GM11168 (cell line): ENCODE results near the gene ZG16B.

Experiments
- in situ Hi-C: fragments of 300-500 bp; cut with MboI; formaldehyde crosslinking; loops from one replicate; pipeline ENCODE4 v1.12.0; 2022; ENCODE audit warnings: low sequenced_read_pairs; ENCODE audit not compliant: unreplicated experiment

ZG16B gene

DNA sequence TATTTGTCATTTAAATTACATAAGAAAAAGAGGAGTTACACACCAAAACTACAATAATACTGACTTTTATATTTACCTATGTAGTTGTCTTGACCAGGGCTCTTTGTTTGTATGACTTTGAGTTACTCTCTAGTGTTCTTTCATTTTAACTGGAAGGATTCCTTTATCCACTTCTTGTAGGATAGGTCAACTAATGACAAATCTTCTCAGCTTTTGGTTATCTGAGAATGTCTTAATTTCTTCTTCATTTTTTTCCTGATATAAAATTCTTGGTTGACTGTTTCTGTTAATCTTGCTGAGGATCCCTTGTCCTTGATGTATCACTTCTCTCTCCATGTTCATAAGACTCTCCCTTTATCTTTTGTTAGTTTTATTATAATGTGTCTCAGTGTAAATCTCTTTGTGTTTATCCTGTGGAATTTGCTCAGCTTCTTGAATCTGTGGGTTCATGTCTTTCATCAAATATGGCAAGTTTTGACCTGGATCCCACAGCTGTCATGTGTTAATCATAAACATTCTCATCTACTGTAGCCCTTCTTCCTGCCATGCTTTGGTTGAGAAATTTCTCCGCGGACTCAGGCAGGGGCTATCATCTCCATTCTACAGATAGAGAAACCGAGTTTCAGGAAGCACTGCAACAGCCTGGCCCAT is 26.4 kb upstream of the ZG16B start:
- in situ Hi-C loops, result no loop called here

DNA sequence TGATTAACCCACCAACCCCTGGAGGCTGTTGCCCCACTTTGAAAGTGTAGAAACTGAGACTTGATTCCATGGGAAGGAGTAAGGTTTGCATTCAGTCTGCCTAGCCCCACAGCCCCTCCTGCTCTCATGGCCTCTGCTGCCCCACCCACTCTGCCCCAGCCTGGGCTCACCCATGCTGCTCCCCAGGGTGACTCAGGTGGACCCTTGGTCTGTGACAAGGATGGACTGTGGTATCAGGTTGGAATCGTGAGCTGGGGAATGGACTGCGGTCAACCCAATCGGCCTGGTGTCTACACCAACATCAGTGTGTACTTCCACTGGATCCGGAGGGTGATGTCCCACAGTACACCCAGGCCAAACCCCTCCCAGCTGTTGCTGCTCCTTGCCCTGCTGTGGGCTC is 25.4 kb upstream of the ZG16B start:
- in situ Hi-C loops, result no loop called here

DNA sequence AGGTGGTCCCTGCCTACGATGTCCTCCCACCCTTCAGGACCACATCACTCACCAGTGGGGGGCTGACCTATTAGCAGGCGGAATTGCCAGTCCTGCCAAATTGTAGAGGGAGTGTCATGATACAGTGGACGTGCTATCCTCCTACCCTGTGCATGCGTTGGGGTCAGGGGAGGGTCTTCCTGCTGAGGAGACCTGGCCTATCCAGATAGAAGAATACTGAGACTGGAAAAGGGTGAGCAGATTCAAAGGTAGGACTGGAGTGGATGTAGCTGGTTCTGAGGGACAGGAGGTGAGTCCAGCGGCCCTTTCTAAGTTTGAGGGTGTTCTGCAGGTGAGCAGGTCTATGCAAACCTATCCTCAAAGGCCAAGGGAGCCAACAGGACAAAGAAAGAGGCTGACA is 23.8 kb upstream of the ZG16B start:
- in situ Hi-C loops, result no loop called here

DNA sequence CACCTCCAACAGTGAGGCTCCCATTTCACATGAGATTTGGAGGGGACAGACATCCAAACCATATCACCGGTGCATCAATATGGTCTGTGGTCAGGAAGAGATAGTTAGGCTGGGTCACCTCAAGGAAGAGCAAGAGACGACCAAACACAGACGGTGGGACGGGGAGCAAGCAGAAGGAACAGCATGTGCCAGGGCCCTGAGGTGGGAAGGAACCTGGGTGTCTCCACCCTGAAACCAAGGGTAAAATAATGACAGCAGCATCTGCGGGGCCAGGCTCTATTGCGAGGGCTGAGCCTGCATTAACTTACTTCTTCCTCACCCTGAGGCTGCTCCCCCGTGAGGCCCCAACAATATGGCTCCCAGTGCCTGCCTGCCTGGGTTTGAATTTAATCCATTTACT is 21.9 kb upstream of the ZG16B start:
- in situ Hi-C loops, result no loop called here

DNA sequence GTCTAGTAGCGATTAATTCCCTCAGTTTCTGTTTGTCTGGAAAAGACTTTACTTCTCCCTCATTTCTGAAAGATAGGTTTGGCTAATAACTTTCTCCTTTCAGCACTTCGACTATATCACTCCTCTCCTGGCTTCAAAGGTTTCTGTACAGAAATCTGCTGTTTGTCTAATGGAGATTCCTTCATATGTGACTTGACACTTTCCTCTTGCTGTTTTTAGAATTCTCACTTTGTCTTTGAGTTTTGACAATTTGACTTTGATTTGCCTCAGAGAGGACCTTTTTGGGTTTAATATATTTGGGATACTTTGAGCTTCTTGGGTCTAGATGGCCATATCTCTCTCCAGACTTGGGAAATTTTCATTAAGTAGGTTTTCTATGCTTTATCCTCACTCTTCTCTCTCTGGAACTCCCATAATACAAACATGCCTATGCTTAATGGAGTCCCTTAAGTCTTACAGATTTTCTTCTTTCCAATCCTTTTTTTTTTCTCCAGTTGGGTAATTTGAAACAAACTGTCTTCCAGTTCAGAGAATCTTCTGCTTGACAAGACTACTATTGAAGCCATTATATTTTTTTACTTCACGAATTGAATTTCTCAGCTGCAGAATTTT is 20.8 kb upstream of the ZG16B start:
- in situ Hi-C loops, result no loop called here

DNA sequence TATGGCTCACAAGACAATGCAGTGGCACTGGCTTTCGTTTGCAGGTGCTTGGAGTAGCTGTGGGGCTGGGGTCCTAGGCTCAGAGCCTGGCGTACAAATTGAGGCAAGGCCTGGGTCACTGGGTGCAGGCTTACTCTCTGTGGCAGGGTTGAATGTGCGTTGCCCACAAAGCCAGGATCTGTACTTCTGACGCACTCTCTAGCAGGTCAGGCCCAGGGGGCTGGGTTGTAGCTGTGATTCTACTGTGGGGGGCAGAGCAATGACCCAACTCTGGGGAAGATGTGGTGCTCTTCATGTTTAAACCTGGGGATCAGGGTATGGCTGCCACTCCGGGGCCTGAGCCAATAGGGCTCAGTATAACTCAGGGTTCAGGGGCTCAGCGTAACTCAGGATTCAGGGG is 19.5 kb upstream of the ZG16B start:
- in situ Hi-C loops, result no loop called here

DNA sequence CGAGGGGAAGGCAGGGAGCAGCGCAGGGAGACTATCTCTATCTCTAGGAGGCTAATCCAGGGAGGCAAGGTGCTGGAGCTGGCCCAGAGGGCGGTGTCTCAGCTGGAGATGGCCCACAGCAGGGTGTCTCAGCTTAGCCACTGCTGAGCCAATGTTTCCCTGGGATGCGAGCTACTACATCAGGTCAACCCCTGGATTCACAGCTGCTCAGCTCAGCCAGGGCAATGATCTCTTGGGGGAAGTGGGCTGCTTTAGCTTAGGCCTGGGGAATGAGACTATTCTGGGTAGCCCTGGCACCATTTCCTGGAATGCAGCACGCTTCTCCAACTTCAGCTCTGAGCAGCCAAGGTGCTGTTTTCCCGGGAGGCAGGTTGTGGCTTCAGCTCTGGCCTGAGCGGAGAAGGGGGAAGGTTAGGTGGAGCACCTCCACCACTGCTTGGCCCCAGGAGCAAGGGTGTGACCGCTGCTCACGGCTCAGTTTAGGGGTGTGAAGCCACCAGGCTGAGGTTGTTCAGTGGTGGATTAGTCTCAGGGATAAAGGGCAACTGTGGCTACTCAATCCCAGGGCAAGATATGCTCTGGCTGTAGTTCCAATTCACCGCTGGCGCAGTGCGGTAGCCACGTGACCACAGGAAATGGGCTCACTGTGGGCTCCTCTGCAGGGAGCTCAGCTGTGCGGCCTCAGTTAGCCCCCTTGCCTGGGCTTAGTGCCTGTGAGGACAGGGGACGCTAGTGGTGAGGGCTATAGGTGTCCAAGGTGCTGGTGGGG is 18.2 kb upstream of the ZG16B start:
- in situ Hi-C loops, result no loop called here

DNA sequence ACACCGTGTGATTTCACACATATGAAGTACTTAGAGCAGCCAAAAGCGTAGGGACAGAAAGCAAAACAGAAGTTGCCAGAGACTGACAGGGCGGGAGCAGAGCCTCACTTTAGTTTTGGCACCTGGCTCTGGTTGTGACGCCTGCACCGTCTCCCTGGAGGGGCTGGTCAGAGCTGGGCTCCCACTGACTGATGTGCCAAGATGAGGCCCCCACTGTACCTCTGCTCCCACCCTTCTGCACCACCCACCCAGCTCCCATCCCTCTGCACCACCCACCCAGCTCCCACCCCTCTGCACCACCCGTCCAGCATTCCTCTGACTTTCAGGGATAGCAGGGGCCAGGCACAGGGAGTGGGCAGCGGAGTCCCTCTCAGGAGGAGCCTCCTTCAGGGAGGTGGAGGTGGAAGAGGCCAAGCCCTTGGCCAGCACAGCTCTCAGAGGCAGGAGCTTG is 16.3 kb upstream of the ZG16B start:
- in situ Hi-C loops, result no loop called here

DNA sequence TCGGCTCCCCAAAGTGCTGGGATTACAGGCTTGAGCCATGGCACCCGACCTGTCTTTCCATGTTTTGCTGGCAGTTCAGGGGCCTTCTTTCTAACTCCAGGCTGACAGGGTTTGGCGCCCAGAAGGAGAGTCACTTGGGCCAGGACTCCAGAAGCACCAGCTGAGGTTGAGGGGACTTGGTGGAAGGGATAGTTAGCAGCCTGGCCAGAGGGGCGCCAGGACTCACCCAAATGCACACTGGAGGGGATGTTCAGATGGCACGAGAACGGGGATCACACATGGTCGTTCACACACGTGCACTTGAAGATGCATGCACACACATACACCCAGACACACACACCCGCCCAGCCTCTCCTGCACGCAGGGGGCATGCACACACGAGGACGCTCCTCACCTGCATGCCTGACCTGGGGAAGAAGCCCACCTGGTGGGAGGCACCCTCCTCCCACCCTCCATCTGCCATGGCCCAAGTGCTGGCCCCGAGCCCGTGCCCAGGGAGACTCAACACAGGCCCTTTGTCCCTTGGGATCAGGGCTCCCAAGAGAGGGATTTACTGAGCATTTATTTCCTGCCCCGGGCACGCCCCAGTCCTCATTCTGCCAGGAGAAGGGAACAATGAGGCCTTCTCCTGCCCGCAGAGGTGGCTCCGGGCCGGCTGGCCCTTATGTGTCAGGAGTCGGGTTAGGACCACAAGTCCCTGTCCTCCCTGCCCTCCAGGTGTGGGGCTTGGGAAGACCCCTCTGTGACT is 15.4 kb upstream of the ZG16B start:
- in situ Hi-C loops, result no loop called here

DNA sequence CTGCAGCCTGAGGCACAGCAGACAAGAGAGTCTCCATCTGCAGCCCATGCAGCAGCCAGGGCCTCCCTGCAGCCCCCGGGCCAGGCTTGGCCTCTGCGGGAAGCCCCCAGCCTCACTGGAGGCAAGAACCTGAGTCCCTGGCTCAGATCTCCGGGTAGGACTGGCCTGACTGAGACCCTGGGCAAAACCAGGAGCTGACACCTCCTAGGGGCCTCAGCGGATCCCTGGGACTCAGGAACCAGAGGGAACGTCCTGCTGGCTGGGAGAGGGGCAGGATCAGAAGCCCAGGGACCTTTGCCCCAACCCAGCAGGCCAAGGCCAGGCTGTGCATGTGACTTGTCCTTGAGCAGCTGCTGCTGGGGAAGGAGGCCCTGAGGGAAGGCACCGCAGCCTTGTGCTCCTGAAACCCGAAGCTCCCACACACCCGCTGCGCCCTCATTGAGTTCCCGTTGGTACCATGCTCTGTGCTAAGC is 14.8 kb upstream of the ZG16B start:
- in situ Hi-C loops, result no loop called here

DNA sequence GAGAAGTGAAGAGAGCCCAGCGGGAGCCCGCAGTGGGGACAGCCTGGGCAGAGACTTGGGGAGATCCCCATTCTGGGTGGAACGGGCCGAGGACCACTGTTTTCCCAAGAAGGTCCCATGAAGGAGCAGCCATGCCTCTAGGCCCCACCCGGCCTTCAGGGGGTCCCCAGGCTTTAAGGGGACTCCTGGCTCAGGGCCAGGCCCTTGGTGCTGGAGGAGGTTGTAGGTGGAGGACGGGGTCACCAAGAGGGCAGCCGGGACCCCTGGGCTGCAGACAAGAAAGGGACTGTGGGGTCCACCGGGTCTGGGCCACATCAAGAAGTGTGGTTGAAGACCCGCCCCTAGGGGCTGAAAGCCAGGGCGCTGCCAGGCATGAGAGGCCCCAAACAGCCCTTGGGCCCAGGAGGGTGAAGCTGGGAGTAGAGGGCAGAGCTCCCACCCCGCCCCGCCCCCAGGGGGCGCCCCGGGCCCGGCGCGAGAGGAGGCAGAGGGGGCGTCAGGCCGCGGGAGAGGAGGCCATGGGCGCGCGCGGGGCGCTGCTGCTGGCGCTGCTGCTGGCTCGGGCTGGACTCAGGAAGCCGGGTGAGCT is 13.3 kb upstream of the ZG16B start, which contains the start of gene PRSS21:
Gene PRSS21, plus strand, starts transcription at position 487 of the 589 bp plus-strand sequence. Its CDS starts 32 bp downstream, at position 519.
- in situ Hi-C loops, result no loop called here

DNA sequence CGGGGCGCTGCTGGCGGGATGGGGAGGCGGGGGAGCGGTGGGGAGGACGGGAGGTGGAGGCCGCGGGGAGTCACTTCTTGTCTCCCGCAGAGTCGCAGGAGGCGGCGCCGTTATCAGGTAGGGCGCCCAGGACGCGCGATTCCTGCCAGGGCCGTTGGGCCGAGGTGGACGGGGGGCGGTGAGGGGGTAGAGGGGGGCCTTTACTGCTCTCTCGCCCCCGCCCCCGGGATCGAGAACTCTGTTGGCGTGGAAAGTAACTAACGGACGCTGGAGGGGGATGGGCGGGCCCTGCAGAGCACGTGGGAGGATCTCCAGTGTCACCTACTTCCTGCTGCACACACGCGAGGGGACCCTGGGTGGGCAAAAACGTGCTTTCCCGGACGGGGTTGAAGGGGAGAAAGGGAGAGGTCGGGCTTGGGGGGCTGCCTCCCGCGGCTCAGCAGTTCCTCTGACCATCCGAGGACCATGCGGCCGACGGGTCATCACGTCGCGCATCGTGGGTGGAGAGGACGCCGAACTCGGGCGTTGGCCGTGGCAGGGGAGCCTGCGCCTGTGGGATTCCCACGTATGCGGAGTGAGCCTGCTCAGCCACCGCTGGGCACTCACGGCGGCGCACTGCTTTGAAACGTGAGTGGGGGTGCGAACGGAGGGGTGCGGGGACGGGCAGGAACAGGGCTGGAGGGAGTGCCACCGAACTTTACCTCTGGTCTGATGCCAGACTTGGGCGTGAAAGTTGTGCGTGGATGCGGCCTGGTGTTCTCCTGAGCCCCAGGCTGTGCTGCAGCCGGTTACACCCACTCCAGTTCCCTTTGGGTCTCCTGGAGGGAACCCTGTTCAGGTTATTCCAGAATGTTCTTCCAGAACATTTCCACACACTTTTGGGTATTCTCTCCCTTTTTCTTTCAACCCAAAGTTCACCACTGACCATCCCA is 12.5 kb upstream of the ZG16B start:
- in situ Hi-C loops, result no loop called here

DNA sequence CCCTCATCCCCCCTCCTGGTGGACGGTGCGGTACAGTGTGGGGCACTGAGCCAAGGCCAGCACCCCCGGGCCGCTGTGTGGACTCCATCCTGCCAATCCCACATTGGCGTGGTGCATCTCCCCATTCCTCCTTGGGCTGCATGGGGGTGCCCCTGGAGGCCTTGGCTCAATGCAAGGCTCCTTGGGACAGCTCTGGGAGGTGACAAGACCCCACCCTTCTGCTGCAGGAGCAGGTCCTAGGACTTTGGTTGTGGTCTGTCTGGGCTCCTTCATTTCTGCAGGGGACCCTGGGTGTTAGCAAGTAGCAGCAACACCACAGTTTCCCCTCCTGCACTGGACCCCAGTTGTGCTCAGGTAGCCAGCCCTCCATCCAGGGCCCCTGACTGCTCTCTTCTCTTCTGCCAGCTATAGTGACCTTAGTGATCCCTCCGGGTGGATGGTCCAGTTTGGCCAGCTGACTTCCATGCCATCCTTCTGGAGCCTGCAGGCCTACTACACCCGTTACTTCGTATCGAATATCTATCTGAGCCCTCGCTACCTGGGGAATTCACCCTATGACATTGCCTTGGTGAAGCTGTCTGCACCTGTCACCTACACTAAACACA is 11.7 kb upstream of the ZG16B start:
- in situ Hi-C loops, result no loop called here

DNA sequence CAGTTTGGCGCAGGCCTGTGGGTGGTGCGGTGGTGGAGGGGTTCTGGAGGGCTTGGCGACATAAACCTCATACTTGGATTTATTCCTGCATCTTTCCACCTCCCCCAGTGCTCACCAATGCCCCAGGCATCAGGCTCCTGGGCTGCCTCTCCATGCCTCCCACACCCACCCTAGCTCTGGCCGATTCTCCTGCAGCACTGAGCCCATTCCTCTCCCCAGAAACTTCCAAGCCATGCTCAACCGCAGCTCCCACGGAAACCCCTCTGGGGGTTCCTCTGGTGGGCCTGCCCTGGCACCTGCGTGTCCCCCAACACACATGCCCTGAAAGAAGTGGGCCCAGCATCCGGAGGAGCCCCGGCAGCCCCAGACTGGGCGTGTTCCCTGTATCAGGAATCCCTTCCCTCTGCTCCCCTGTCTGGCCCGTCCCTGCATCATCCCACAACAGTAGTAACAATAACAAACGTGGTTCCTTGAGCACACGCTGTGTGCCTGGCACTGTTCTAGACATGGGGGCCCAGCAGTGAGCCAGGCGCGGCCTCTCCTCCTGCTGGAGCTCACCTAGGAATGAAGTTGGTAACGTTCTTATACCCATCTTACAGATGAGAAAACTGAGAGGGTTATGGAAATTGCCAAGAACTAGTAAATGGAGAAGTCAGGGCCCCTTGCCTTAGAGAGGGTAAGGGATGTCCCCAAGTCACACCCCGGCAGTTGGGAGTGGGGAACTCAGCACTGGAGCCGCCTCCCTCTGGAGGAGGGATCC is 10.7 kb upstream of the ZG16B start:
- in situ Hi-C loops, result no loop called here

DNA sequence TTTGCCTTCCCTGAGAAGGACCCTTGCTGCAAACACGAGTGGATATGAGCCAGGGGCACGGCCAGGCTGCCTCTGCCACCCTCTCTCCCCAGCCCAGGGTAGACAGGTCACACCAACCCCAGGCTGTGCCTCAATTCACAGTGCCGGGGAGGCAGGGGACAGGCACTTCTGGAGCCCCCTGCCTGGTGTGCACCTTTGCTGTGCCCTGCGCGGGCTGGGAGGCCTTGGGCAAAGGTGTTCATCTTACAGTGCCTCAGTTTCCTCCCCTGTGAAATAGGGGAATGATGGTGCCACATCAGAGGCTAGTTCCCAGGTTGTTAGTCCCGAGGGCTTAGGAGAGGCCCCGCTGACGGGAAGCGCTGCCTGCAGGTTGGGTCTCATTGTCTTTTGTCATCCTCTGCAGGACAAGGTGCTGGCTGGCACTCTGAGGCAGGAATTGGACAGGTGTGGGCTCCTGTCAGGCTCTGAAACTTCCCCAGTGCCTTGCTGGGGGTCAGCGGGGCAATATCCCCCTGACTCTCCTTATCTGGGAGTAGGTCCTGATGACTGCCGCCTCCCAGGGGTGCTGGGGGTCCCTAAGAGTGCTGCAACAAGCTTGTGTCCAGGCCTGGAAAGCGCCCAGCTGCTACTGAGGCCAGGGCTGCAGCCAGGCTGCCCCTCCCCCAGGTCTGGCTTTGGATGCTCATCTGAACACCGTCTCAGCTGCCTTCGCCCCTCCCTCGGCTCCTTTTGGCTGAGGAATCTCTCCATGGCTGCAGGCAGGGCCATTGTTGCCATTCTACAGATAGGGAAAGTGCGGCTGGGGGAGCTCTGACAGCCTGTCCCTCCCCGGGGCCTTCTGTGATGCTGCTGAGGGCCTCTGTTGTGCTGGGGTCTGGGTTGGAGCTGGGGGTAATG is 9.9 kb upstream of the ZG16B start:
- in situ Hi-C loops, result no loop called here

DNA sequence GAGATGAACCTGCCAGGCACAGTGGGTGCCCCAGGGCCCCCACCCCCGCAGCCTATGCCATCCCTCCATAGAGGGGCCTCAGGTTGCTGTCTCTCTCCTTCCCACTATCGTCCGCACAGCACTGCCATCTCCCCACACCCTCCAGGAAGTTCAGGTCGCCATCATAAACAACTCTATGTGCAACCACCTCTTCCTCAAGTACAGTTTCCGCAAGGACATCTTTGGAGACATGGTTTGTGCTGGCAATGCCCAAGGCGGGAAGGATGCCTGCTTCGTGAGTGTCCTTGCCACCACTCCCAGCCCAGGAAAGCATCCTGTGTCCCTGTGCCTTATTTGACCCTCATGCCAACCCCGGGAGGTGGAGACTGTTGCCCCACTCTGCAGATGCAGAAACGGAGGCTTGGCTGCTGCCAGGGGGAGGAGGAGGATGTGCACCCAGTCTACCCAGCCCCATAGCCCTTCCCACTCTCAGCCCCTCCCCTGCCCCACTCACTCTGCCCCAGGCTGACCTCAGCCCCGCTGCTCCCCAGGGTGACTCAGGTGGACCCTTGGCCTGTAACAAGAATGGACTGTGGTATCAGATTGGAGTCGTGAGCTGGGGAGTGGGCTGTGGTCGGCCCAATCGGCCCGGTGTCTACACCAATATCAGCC is 9.1 kb upstream of the ZG16B start:
- in situ Hi-C loops, result no loop called here
